SK-N-SH treated with all-trans-retinoic acid at 6 μM for 48 hours (cell line): ENCODE results near the gene NXPH1.

Source experiments
- ATAC-seq: fragments of 200-7000 bp; cut with Tn5 transposase; 3 replicates; pipeline ENCODE4 v1.9.1; 2020; ENCODE audit warnings: mild to moderate bottlenecking, moderate library complexity
- ARNTL ChIP-seq: fragments of 450-650 bp; formaldehyde crosslinking; IDR thresholded peaks from 2 replicates; pipeline ENCODE4 v1.5.0; 2020; ENCODE audit warnings: low read depth, mild to moderate bottlenecking, moderate library complexity, borderline replicate concordance
- BACH2 ChIP-seq: fragments of 250-450 bp; sonication (Bioruptor Pico); IDR thresholded peaks from 2 replicates; pipeline ENCODE4 v1.9.0; 2021; ENCODE audit warnings: mild to moderate bottlenecking, borderline replicate concordance
- CSDC2 ChIP-seq: fragments of 250-450 bp; sonication (Bioruptor Pico); IDR thresholded peaks from 2 replicates; pipeline ENCODE4 v1.5.0; 2020; ENCODE audit warnings: mild to moderate bottlenecking, moderate library complexity
- CSRNP3 ChIP-seq: fragments of 250-450 bp; sonication (Bioruptor Pico); IDR thresholded peaks from 2 replicates; pipeline ENCODE4 v1.5.1; 2021; ENCODE audit warnings: mild to moderate bottlenecking, moderate library complexity
- ESRRG ChIP-seq: fragments of 250-450 bp; sonication (Bioruptor Pico); IDR thresholded peaks from 2 replicates; pipeline ENCODE4 v1.6.1; 2021; ENCODE audit warnings: mild to moderate bottlenecking
- GLIS3 ChIP-seq: fragments of 250-450 bp; sonication (Bioruptor Pico); IDR thresholded peaks from 2 replicates; pipeline ENCODE4 v1.5.0; 2020; ENCODE audit warnings: mild to moderate bottlenecking, moderate library complexity
- ISL1 ChIP-seq: fragments of 250-450 bp; sonication (Bioruptor Pico); IDR thresholded peaks from 2 replicates; pipeline ENCODE4 v2.1.2; 2022; ENCODE audit warnings: mild to moderate bottlenecking, moderate library complexity
- OSR1 ChIP-seq: fragments of 250-450 bp; sonication (Bioruptor Pico); IDR thresholded peaks from 2 replicates; pipeline ENCODE4 v1.8.0; 2022; ENCODE audit warnings: moderate library complexity, mild to moderate bottlenecking, inconsistent platforms
- PATZ1 ChIP-seq: fragments of 250-450 bp; sonication (Bioruptor Pico); IDR thresholded peaks from 2 replicates; pipeline ENCODE4 v1.8.0; 2020; ENCODE audit warnings: mild to moderate bottlenecking, moderate library complexity, borderline replicate concordance
- POU6F1 ChIP-seq: fragments of 250-450 bp; sonication (Bioruptor Pico); IDR thresholded peaks from 2 replicates; pipeline ENCODE4 v1.8.0; 2021; ENCODE audit warnings: low read depth, mild to moderate bottlenecking, moderate library complexity, borderline replicate concordance
- PPARA ChIP-seq: fragments of 250-450 bp; sonication (Bioruptor Pico); IDR thresholded peaks from 2 replicates; pipeline ENCODE4 v1.5.0; 2020; ENCODE audit warnings: mild to moderate bottlenecking, borderline replicate concordance
- RARB ChIP-seq: fragments of 250-450 bp; sonication (Bioruptor Pico); IDR thresholded peaks from 2 replicates; pipeline ENCODE4 v1.8.0; 2021; ENCODE audit warnings: mild to moderate bottlenecking, moderate library complexity
- SNAI2 ChIP-seq: fragments of 250-450 bp; sonication (Bioruptor Pico); IDR thresholded peaks from 2 replicates; pipeline ENCODE4 v1.5.0; 2020; ENCODE audit warnings: mild to moderate bottlenecking, moderate library complexity
- TCF4 ChIP-seq: fragments of 250-450 bp; sonication (Bioruptor Pico); IDR thresholded peaks from 2 replicates; pipeline ENCODE4 v1.8.0; 2021; ENCODE audit warnings: mild to moderate bottlenecking, moderate library complexity, borderline replicate concordance
- TOX ChIP-seq: fragments of 250-450 bp; sonication (Bioruptor Pico); IDR thresholded peaks from 2 replicates; pipeline ENCODE4 v1.8.0; 2021; ENCODE audit warnings: mild to moderate bottlenecking, moderate library complexity, borderline replicate concordance
- ZC3H10 ChIP-seq: fragments of 250-450 bp; sonication (Bioruptor Pico); IDR thresholded peaks from 2 replicates; pipeline ENCODE4 v1.5.1; 2021; ENCODE audit warnings: mild to moderate bottlenecking, moderate library complexity
- ZFP3 ChIP-seq: fragments of 250-450 bp; sonication (Bioruptor Pico); IDR thresholded peaks from 2 replicates; pipeline ENCODE4 v1.5.0; 2020; ENCODE audit warnings: mild to moderate bottlenecking, moderate library complexity
- ZFP30 ChIP-seq: fragments of 450-650 bp; formaldehyde crosslinking; IDR thresholded peaks from 2 replicates; pipeline ENCODE4 v1.5.0; 2022; ENCODE audit warnings: mild to moderate bottlenecking, moderate library complexity
- ZNF565 ChIP-seq: fragments of 450-650 bp; formaldehyde crosslinking; conservative IDR thresholded peaks from 2 replicates; pipeline ENCODE4 v1.5.0; 2020; ENCODE audit warnings: low read depth, mild to moderate bottlenecking, moderate library complexity
- ZNF70 ChIP-seq: fragments of 450-650 bp; formaldehyde crosslinking; IDR thresholded peaks from 2 replicates; pipeline ENCODE4 v1.5.0; 2020; ENCODE audit warnings: mild to moderate bottlenecking, moderate library complexity
- ZNF8 ChIP-seq: fragments of 450-650 bp; formaldehyde crosslinking; IDR thresholded peaks from 2 replicates; pipeline ENCODE4 v1.5.0; 2020; ENCODE audit warnings: mild to moderate bottlenecking, moderate library complexity
- TF ChIP-seq, protein P1 (sequence below): fragments of 250-450 bp; sonication (Bioruptor Pico); IDR thresholded peaks from 2 replicates; pipeline ENCODE4 v1.5.0; 2020; ENCODE audit warnings: mild to moderate bottlenecking, moderate library complexity
- TF ChIP-seq, protein P2 (sequence below): fragments of 250-450 bp; sonication (Bioruptor Pico); IDR thresholded peaks from 2 replicates; pipeline ENCODE4 v1.5.1; 2020; ENCODE audit warnings: low read depth, mild to moderate bottlenecking, moderate library complexity

NXPH1 gene

GRCh38 chr7:8433477-8434289, at the start of gene NXPH1:
TSS of gene NXPH1 (plus strand) at chr7:8433609.
- TF ChIP-seq CSRNP3 (no peak), POU6F1 (no peak), BACH2 (CRISPR knock-in tag) (no peak), RARB (CRISPR knock-in tag) (no peak), TOX (CRISPR knock-in tag) (no peak), ZFP30 (CRISPR knock-in tag) (no peak), ZNF70 (CRISPR knock-in tag) (no peak), GLIS3 (CRISPR knock-in tag) (peak; percentile 89), ISL1 (CRISPR knock-in tag) (peak; percentile 31; the same call in 1 of the 2 replicates), ESRRG (CRISPR knock-in tag) (no peak), OSR1 (CRISPR knock-in tag) (no peak), ZC3H10 (CRISPR knock-in tag) (no peak), ARNTL (CRISPR knock-in tag) (no peak), SNAI2 (CRISPR knock-in tag) (peak; percentile 82; the same call in 1 of the 2 replicates), PATZ1 (no peak), PPARA (CRISPR knock-in tag) (no peak), ZFP3 (0 out of 2 replicates have a peak, but pooled peaks have one; percentile 56), ZNF8 (no peak), ZNF565 (CRISPR knock-in tag) (no peak), CSDC2 (0 out of 2 replicates have a peak, but pooled peaks have one; percentile 32), TCF4 (no peak; the same call in 1 of the 2 replicates)
- TF ChIP-seq, protein P1, sequence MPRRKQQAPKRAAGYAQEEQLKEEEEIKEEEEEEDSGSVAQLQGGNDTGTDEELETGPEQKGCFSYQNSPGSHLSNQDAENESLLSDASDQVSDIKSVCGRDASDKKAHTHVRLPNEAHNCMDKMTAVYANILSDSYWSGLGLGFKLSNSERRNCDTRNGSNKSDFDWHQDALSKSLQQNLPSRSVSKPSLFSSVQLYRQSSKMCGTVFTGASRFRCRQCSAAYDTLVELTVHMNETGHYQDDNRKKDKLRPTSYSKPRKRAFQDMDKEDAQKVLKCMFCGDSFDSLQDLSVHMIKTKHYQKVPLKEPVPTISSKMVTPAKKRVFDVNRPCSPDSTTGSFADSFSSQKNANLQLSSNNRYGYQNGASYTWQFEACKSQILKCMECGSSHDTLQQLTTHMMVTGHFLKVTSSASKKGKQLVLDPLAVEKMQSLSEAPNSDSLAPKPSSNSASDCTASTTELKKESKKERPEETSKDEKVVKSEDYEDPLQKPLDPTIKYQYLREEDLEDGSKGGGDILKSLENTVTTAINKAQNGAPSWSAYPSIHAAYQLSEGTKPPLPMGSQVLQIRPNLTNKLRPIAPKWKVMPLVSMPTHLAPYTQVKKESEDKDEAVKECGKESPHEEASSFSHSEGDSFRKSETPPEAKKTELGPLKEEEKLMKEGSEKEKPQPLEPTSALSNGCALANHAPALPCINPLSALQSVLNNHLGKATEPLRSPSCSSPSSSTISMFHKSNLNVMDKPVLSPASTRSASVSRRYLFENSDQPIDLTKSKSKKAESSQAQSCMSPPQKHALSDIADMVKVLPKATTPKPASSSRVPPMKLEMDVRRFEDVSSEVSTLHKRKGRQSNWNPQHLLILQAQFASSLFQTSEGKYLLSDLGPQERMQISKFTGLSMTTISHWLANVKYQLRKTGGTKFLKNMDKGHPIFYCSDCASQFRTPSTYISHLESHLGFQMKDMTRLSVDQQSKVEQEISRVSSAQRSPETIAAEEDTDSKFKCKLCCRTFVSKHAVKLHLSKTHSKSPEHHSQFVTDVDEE (CRISPR knock-in tag): peak; percentile 63
- TF ChIP-seq, protein P2, sequence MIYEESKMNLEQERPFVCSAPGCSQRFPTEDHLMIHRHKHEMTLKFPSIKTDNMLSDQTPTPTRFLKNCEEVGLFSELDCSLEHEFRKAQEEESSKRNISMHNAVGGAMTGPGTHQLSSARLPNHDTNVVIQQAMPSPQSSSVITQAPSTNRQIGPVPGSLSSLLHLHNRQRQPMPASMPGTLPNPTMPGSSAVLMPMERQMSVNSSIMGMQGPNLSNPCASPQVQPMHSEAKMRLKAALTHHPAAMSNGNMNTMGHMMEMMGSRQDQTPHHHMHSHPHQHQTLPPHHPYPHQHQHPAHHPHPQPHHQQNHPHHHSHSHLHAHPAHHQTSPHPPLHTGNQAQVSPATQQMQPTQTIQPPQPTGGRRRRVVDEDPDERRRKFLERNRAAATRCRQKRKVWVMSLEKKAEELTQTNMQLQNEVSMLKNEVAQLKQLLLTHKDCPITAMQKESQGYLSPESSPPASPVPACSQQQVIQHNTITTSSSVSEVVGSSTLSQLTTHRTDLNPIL (CRISPR knock-in tag): 0 out of 2 replicates have a peak, but pooled peaks have one; percentile 22
- peak; percentile 73 for ATAC-seq

DNA sequence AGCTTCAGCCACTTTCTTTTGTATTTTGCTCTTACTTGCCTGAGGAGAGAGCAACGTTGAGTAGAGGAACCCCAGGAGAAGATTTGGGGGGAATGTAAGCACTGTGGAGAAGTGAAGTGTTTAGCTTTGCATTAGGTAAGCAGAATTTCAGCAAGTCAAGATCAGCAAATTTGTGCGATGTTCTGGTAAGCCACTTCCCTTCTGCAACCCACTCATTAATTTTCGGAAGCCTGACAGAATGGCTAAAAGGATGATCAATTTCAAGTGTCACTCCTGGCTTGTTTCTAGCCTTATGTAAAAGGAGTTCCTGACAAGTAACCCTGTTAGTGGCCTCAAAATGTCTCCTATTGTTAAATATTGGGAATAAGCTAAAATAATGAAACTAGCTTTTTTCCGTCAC, 48.5 kb upstream of the NXPH1 start:
- no peak for ATAC-seq
- no peak for TF ChIP-seq TOX (CRISPR knock-in tag)
- no peak for TF ChIP-seq ESRRG (CRISPR knock-in tag)
- no peak for TF ChIP-seq GLIS3 (CRISPR knock-in tag)
- TF ChIP-seq PPARA (CRISPR knock-in tag): no peak
- TF ChIP-seq CSDC2: no peak
- TF ChIP-seq ZFP30 (CRISPR knock-in tag): no peak
- TF ChIP-seq ZC3H10 (CRISPR knock-in tag): no peak
- no peak for TF ChIP-seq ZNF8
- TF ChIP-seq OSR1 (CRISPR knock-in tag): no peak
- TF ChIP-seq BACH2 (CRISPR knock-in tag): no peak
- TF ChIP-seq ARNTL (CRISPR knock-in tag): no peak
- TF ChIP-seq, all 23 proteins: peak for 0
